ENCODE results near the gene DCLK3.

Gene DCLK3

DNA sequence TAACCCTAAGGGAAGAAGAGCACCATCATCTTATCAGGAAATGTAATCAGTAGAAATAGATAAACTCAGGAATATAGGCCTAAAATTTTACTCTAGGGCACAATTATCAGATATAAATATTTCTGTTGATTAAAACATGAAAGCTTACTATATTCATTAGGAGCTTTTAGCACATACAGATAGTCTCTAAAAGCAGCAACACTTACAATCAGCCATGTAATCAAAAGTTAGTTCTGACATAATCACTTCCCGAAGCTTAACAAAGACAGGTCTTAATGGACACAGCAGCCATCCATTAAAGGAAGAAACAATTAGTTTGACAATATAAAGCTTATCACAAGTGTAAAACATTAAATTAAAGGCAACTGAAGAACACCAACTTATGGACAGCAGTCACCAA lies 30.6 kb downstream of the DCLK3 start (continued):
- TF ChIP-seq, protein P1, sequence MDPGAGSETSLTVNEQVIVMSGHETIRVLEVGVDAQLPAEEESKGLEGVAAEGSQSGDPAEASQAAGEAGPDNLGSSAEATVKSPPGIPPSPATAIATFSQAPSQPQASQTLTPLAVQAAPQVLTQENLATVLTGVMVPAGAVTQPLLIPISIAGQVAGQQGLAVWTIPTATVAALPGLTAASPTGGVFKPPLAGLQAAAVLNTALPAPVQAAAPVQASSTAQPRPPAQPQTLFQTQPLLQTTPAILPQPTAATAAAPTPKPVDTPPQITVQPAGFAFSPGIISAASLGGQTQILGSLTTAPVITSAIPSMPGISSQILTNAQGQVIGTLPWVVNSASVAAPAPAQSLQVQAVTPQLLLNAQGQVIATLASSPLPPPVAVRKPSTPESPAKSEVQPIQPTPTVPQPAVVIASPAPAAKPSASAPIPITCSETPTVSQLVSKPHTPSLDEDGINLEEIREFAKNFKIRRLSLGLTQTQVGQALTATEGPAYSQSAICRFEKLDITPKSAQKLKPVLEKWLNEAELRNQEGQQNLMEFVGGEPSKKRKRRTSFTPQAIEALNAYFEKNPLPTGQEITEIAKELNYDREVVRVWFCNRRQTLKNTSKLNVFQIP (CRISPR knock-in tag; IDR thresholded peaks at IDR 0.05; ENCODE audit: borderline replicate concordance, low read depth): no peak
- TF ChIP-seq OSR1 (CRISPR knock-in tag; IDR thresholded peaks at IDR 0.05): no peak

GRCh38 chr3:36733162-36733696 lies 31.1 kb downstream of the DCLK3 start:
- ATAC-seq: no peak
- TF ChIP-seq, protein P2, sequence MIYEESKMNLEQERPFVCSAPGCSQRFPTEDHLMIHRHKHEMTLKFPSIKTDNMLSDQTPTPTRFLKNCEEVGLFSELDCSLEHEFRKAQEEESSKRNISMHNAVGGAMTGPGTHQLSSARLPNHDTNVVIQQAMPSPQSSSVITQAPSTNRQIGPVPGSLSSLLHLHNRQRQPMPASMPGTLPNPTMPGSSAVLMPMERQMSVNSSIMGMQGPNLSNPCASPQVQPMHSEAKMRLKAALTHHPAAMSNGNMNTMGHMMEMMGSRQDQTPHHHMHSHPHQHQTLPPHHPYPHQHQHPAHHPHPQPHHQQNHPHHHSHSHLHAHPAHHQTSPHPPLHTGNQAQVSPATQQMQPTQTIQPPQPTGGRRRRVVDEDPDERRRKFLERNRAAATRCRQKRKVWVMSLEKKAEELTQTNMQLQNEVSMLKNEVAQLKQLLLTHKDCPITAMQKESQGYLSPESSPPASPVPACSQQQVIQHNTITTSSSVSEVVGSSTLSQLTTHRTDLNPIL (CRISPR knock-in tag; IDR thresholded peaks at IDR 0.05; ENCODE audit: low read depth): no peak
- TF ChIP-seq TOX (CRISPR knock-in tag; IDR thresholded peaks at IDR 0.05; ENCODE audit: borderline replicate concordance) (no peak), OSR1 (CRISPR knock-in tag; IDR thresholded peaks at IDR 0.05) (no peak), SNAI2 (CRISPR knock-in tag; IDR thresholded peaks at IDR 0.05) (no peak), BACH2 (CRISPR knock-in tag; IDR thresholded peaks at IDR 0.05; ENCODE audit: borderline replicate concordance) (no peak), ARNTL (CRISPR knock-in tag; IDR thresholded peaks at IDR 0.05; ENCODE audit: borderline replicate concordance, low read depth) (no peak), ZNF565 (CRISPR knock-in tag; conservative IDR thresholded peaks at IDR 0.05; ENCODE audit: low read depth) (no peak), ZNF70 (CRISPR knock-in tag; IDR thresholded peaks at IDR 0.05) (no peak), CSRNP3 (CRISPR knock-in tag; IDR thresholded peaks at IDR 0.05) (no peak), ZNF8 (CRISPR knock-in tag; IDR thresholded peaks at IDR 0.05) (no peak), ZFP30 (CRISPR knock-in tag; IDR thresholded peaks at IDR 0.05) (no peak), TCF4 (CRISPR knock-in tag; IDR thresholded peaks at IDR 0.05; ENCODE audit: borderline replicate concordance) (no peak), ISL1 (CRISPR knock-in tag; IDR thresholded peaks at IDR 0.05) (no peak), RARB (CRISPR knock-in tag; IDR thresholded peaks at IDR 0.05) (no peak), CSDC2 (CRISPR knock-in tag; IDR thresholded peaks at IDR 0.05) (no peak), ZFP3 (CRISPR knock-in tag; IDR thresholded peaks at IDR 0.05) (no peak), GLIS3 (CRISPR knock-in tag; IDR thresholded peaks at IDR 0.05) (no peak)
- TF ChIP-seq, protein P3, sequence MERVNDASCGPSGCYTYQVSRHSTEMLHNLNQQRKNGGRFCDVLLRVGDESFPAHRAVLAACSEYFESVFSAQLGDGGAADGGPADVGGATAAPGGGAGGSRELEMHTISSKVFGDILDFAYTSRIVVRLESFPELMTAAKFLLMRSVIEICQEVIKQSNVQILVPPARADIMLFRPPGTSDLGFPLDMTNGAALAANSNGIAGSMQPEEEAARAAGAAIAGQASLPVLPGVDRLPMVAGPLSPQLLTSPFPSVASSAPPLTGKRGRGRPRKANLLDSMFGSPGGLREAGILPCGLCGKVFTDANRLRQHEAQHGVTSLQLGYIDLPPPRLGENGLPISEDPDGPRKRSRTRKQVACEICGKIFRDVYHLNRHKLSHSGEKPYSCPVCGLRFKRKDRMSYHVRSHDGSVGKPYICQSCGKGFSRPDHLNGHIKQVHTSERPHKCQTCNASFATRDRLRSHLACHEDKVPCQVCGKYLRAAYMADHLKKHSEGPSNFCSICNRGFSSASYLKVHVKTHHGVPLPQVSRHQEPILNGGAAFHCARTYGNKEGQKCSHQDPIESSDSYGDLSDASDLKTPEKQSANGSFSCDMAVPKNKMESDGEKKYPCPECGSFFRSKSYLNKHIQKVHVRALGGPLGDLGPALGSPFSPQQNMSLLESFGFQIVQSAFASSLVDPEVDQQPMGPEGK (CRISPR knock-in tag; IDR thresholded peaks at IDR 0.05; ENCODE audit: borderline replicate concordance): no peak
- TF ChIP-seq, protein P1 (CRISPR knock-in tag; IDR thresholded peaks at IDR 0.05; ENCODE audit: borderline replicate concordance, low read depth): no peak
- TF ChIP-seq, protein P4, sequence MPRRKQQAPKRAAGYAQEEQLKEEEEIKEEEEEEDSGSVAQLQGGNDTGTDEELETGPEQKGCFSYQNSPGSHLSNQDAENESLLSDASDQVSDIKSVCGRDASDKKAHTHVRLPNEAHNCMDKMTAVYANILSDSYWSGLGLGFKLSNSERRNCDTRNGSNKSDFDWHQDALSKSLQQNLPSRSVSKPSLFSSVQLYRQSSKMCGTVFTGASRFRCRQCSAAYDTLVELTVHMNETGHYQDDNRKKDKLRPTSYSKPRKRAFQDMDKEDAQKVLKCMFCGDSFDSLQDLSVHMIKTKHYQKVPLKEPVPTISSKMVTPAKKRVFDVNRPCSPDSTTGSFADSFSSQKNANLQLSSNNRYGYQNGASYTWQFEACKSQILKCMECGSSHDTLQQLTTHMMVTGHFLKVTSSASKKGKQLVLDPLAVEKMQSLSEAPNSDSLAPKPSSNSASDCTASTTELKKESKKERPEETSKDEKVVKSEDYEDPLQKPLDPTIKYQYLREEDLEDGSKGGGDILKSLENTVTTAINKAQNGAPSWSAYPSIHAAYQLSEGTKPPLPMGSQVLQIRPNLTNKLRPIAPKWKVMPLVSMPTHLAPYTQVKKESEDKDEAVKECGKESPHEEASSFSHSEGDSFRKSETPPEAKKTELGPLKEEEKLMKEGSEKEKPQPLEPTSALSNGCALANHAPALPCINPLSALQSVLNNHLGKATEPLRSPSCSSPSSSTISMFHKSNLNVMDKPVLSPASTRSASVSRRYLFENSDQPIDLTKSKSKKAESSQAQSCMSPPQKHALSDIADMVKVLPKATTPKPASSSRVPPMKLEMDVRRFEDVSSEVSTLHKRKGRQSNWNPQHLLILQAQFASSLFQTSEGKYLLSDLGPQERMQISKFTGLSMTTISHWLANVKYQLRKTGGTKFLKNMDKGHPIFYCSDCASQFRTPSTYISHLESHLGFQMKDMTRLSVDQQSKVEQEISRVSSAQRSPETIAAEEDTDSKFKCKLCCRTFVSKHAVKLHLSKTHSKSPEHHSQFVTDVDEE (CRISPR knock-in tag; IDR thresholded peaks at IDR 0.05): no peak
